SKM-1 treated with dmso at 0.1 percent for 144 hours (cell line): ENCODE measurements around the gene PPP6R2.

Experiments
- DNase-seq: peaks from one replicate; lab custom pipeline; 2025; ENCODE audit not compliant: unreplicated experiment; lab: John Stamatoyannopoulos, UW

The PPP6R2 gene

DNA sequence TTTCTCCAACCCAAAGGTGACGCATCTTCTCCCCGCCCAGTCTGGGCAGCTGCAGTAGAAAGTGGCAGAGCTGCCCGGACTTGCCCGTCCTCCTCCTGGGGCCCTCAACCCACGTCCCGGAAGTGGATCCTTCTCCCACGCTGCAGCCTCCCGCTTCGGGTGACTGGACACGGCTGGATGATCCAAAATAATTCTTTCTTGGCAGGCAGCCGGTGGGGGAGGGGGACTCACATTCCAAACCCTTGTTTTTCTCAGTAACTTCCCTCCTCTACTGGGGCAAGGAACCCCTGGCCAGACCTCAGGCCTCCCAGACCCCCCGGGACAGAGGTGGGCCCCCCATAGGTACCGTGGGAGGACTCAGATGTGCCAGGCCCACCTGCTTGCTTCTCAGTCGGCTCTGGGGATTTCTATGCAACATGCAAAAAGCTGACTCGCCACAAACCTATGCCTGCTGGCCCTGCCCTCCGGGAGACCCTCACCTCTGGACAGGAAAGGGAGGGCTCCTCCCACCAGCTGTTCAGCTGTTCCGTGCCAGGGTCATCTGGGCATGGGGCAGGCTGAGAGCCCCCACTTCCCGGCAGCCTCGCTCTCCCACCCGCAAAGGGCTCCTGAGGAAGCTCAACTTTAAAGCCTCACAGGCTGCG, 37.1 kb upstream of the PPP6R2 start:
- peak; percentile 54 for DNase-seq

- DNase-seq, result peak; percentile 71
These were observed 36.1 kb upstream of the PPP6R2 start, which contains the start of gene PLXNB2 for GRCh38 chr22:50306753-50307749. Gene PLXNB2 (minus strand): TSS chr22:50307646. CDS start chr22:50290584, 17,062 bp downstream.

GRCh38 chr22:50307890-50308596, 35.1 kb upstream of the PPP6R2 start:
- DNase-seq, result peak; percentile 16

- DNase-seq, result peak; percentile 81
These were observed 34.6 kb upstream of the PPP6R2 start for GRCh38 chr22:50308597-50308935.

DNA sequence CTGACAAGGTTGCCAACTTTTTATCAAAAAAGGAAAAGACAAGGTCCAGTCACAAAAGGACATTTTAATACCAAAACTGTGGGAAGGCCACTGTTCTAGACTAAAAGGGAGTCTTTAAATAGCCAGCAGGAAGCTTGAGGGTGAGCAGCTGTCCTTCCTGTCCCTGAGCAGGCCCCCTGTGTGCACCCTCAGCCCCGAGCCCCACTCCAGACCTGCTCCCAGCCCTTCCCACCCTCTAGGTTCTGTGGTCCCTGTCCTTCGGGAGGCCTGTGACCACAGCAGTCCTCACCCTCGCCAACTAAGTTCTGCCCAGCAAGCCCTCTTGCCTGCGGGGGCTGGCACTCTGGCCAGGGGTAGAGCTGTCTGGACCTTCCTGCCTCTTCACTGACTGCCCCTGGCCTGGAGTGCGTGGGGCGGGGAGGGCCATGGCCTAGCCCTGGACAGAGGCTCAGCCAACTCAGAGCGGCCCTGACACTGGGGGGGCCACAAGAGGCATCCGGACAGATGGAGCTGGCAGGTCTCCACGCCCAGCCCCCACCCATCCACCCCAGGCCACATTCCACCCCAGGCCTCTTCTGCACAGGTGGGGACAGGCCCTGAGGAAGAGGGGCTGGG, 34.0 kb upstream of the PPP6R2 start:
- no peak for DNase-seq

- DNase-seq, result no peak
These were observed 33.5 kb upstream of the PPP6R2 start for GRCh38 chr22:50309601-50309991.

DNA sequence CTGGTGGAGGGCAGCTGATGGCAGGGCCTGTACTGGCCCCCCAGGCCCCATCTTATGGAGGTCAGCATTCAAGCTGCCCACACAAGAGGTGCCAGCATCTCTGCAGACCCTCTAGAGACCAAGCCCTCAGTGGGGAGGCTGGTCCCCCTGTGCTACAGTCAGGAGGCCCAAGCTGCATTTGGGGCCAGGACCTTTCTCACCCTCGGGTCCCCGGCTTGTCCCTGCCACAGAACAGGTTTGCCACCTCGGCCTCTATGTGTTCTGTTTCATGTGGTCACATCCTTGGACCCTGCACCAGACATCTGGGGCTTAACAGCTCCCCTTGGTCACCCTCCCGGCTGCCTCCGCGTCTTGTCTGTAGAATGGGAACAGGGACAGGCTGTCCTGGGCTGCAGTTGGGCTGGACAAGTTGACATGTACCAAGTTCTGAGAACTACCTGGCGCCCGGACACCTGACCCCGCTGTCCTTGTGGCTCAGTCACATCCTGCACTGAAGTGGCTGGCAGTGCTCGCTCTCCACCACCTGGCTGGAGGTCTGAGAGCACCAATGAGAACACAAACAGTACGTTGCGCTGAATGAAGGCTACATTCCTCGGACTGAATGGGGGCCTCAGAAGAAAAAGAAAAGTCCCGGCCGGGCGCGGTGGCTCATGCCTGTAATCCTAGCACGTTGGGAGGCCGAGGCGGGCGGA, 33.0 kb upstream of the PPP6R2 start:
- DNase-seq, result no peak

DNA sequence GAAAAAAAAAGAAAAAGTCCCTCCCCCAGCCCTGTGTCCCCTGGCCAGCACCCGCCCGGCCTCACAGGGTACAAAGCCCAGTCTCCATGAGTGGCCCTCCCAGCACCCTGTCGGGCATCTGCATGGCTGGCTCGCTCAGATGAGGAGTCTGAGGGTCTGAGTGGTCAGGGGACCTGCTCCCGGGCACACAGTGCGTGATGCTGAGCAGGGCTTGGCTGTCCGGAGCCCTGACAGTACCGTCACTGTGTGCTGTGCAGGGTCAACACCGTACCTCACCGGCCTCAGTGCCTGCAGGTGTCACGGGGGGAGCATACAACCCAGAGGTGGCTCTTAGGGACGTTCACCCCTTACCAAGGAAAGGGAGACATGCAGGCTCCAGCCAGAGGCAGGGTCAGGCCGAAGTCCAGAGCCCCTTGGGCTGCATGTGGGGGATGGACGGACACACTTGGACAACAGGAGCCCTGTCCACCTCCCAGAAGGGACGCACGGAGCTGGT, 32.1 kb upstream of the PPP6R2 start:
- DNase-seq, result no peak

- DNase-seq, result no peak
These were observed 31.3 kb upstream of the PPP6R2 start for GRCh38 chr22:50311606-50312351.

DNA sequence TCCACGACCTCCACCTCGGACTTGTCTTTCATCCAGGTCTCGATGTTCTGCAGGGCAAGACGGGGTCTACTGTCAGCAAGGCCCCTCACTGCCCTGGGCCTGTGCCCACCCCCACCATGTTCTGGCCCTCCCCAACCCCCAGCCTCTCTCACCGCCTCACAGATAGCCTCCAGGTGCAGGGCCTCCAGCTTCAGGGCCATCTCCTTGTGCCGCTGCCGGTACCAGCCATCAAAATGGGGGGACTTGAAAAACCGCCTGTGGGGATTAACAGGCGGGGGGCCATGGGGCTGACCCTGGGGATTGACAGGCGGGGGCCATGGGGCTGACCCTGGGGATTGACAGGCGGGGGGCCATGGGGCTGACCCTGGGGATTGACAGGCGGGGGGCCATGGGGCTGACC, 30.8 kb upstream of the PPP6R2 start:
- no peak for DNase-seq

DNA sequence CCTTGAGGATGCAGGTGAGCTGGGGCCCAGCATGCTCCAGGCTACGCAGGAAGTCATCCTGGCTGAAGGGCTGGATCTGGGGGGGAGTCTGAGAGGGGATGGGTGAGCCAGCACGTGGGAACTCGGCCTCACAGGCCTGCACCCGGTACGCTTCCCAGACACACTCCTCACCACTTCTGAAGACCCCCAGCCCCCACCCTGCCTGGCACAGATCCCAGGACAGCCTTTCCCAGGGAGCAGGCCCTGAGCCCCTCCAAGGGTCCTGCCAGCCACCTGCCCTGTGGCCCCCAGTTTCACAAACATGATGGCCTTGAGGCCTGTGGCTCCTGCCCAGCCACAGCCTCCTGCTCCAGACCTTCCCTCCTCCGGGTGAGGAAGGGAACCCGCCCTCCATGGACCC, 30.1 kb upstream of the PPP6R2 start:
- no peak for DNase-seq

GRCh38 chr22:50313600-50313999, 29.5 kb upstream of the PPP6R2 start:
- no peak for DNase-seq

DNA sequence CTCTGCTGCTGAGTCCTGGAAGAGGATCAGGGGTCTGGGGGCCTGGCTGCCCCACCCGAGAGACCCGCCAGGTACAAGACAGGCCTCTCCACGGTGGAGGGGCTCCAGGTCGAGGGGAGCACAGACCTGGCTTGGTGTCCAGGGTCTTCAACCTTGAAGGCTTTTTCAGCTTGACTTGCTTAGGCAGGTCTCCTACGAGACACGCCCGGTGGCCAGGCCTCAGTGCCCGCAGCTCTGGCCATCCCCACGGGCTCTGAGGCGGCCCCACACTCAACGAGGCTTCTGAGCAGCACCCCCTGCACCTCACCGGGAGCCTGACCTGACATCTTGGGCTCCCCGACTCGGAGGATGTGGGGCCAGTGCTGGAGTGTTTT, 29.1 kb upstream of the PPP6R2 start:
- DNase-seq, result no peak

DNA sequence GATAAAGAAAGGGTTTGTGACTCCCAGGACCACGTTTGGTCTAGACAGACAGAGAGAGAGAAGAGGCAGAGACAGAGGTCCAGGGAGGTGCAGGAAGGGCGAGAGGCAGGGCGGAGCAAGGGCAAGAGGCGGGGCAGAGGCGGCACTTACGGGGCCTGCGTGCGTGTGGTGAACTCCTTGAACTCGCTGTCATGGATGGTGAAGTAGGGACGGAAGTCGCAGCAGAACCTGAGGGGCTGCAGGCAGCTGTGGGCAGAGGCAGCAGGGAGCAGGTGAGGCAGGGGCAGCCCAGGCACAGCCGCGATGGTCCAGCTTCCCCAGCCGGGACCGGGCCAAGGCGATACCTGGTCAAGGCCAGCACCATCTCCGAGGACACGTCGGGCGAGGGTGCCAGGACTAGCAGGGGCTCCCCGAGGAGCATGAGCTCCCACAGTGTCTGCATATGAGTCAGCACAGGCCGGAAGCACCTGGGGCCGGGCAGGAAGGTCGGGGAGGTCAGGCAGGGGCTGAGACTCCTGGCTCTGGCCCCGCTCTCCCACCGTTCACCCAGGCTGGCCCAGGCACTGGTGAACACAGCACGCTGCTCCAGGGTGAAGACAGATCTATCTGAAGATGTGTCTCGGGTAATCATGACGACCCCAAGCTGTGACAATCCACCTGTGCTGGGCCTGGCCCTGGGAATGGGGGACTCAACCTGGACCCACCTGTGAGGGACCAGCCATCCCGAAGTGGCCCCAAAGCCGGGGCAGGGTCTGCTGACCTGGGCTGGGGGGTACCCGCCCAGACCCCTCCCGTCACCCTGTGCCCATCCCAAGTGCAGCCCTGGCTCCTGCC, 28.5 kb upstream of the PPP6R2 start:
- peak; percentile 78 for DNase-seq

GRCh38 chr22:50315289-50316113, 27.6 kb upstream of the PPP6R2 start:
- no peak for DNase-seq

DNA sequence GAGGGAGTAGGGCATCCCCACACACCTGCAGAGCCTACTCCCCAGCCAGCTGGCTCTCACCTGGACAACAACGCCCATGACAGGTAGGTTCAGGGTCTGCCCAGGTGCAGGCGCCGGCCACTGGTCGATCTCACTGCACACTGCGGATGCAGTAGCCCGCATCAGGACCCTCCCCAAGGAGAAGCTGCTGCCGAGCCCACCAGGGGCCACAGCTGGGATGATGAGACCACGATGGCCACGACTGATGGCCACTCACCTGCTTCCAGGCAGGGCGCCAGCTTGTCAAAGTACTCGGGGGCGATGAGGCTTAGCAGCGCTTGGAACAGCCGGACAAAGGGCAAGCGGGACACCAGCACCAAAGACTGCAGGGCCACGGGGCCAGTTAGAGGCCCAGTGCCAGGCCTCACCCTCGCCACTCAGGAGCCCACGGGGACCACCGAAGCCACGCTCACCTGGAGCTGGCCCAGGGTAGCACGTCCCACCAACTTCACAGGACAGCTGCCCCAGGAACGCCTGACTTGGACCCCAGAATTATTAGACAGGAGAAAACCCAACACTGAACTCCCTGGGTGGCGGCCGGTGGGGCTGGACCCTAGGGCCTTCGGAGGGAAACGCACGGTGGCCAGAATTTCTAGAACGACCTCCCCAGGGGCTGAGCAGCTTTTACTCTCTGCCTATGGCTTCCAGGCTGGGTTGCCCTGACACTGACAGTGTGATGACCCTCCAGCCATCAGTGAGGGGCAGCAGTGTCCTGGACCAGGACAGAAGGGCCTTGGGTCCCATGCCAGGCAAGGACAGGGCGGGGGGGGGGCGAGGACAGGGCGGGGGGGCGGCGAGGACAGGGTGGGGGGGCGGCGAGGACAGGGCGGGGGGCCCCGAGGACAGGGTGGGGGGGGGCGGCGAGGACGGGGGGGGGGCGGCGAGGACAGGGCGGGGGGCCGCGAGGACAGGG, 26.7 kb upstream of the PPP6R2 start:
- DNase-seq, result no peak

GRCh38 chr22:50317178-50317577, 25.9 kb upstream of the PPP6R2 start:
- no peak for DNase-seq
